Adrenal gland (tissue), 5 donors: ENCODE results near the gene APMAP.

ENCODE experiments used
- POLR2A ChIP-seq, 2 donors: fragments of 450-650 bp; IDR thresholded peaks; one replicate each; pipeline ENCODE4 v1.6.1; 2017; ENCODE audit warnings: antibody characterized with exemption in 2 of 2, mild to moderate bottlenecking in 2 of 2, moderate library complexity in 1 of 2
- TF ChIP-seq, protein P1 (sequence below), 6 experiments: fragments of 450-650 bp in 4 of 6; fragments of 200-600 bp in 2 of 6; sonication (generic) in 1 of 6; IDR thresholded peaks; 1 replicate in 5 of 6; 2 replicates in 1 of 6; pipeline versions ENCODE4 v1.5.1 to v1.8.0; 2016 to 2021; ENCODE audit warnings: antibody characterized with exemption in 6 of 6, mild to moderate bottlenecking in 2 of 6, moderate library complexity in 1 of 6
- donor health status: DM: no; HTN: no; CAD: no.

DNA sequence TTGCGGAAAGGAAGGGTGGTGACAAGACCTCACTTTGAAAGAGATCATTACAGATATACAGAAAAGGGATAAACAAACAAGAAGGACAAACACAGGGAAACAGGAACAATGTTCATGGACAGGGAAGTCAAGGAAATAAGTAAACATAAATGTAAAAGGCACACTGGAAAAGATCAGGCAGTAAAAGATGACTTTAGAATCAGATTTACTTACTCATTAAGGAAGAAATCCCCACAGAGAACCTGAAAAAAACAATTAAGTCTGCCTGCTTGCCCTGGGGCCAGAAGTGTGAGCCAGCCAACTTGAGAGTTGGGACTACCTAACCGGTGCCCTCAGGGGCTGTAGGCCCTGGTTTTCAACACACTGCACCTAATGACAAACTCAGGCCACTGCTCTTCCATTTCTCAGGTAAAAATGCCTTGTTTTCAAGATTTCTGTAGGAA is 1.7 kb downstream of the APMAP start:
- no peak for TF ChIP-seq POLR2A (IDR thresholded peaks at IDR 0.05)
- TF ChIP-seq, protein P1, sequence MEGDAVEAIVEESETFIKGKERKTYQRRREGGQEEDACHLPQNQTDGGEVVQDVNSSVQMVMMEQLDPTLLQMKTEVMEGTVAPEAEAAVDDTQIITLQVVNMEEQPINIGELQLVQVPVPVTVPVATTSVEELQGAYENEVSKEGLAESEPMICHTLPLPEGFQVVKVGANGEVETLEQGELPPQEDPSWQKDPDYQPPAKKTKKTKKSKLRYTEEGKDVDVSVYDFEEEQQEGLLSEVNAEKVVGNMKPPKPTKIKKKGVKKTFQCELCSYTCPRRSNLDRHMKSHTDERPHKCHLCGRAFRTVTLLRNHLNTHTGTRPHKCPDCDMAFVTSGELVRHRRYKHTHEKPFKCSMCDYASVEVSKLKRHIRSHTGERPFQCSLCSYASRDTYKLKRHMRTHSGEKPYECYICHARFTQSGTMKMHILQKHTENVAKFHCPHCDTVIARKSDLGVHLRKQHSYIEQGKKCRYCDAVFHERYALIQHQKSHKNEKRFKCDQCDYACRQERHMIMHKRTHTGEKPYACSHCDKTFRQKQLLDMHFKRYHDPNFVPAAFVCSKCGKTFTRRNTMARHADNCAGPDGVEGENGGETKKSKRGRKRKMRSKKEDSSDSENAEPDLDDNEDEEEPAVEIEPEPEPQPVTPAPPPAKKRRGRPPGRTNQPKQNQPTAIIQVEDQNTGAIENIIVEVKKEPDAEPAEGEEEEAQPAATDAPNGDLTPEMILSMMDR (IDR thresholded peaks at IDR 0.05), result no peak
